DMS 273 (cell line): ENCODE data around the gene ERCC2.
A peak's percentile ranks its signal among the peaks of the same experiment; 100 is the strongest.
"Not testable (repeated sequence)": the region's sequence is repeated elsewhere in the genome, so short reads cannot be mapped to it uniquely, and the experiment has no call there.

ENCODE experiments used
- DNase-seq: peaks from one replicate; lab custom pipeline; 2025; ENCODE audit not compliant: unreplicated experiment; lab: John Stamatoyannopoulos, UW

The ERCC2 gene

GRCh38 chr19:45370410-45371204 lies at the start of gene ERCC2:
Gene ERCC2 (minus strand): TSS chr19:45370573. CDS start chr19:45370540, 33 bp downstream.
- DNase-seq, result peak; percentile 99

- DNase-seq, result no peak
Measured at GRCh38 chr19:45419895-45420294, 49.5 kb upstream of the ERCC2 start.

GRCh38 chr19:45419396-45419795 lies 49.0 kb upstream of the ERCC2 start:
- DNase-seq, result peak; percentile 76

- no peak for DNase-seq
Measured at GRCh38 chr19:45418802-45419201, 48.4 kb upstream of the ERCC2 start.

- no peak for DNase-seq
Measured at GRCh38 chr19:45417151-45417550, 46.8 kb upstream of the ERCC2 start.

GRCh38 chr19:45414468-45414867 lies 44.1 kb upstream of the ERCC2 start:
- no peak for DNase-seq

- DNase-seq, result no peak
Measured at GRCh38 chr19:45413497-45413896, 43.1 kb upstream of the ERCC2 start.

GRCh38 chr19:45410330-45410729 lies 40.0 kb upstream of the ERCC2 start:
- DNase-seq, result not testable (repeated sequence)

- no peak for DNase-seq
Measured at GRCh38 chr19:45409557-45409920, 39.2 kb upstream of the ERCC2 start.

GRCh38 chr19:45408830-45409556 lies 38.6 kb upstream of the ERCC2 start:
- no peak for DNase-seq

- no peak for DNase-seq
Measured at GRCh38 chr19:45408121-45408520, 37.7 kb upstream of the ERCC2 start.

- DNase-seq, result not testable (repeated sequence)
Measured at GRCh38 chr19:45407585-45407984, 37.2 kb upstream of the ERCC2 start.

- no peak for DNase-seq
Measured at GRCh38 chr19:45407091-45407375, 36.7 kb upstream of the ERCC2 start.

GRCh38 chr19:45406226-45407090 lies 36.1 kb upstream of the ERCC2 start, which contains the start of gene POLR1G:
Gene POLR1G (plus strand): TSS chr19:45406644. CDS start chr19:45406697, 53 bp downstream.
- DNase-seq, result peak; percentile 94

GRCh38 chr19:45405435-45406225 lies 35.3 kb upstream of the ERCC2 start:
- peak; percentile 96 for DNase-seq

GRCh38 chr19:45404557-45405434 lies 34.4 kb upstream of the ERCC2 start, which contains the start of gene PPP1R13L:
Gene PPP1R13L (minus strand): TSS chr19:45405069. CDS start chr19:45398318, 6,751 bp downstream.
- peak; percentile 75 for DNase-seq

- DNase-seq, result peak; percentile 62
Measured at GRCh38 chr19:45403781-45404556, 33.6 kb upstream of the ERCC2 start.

GRCh38 chr19:45403272-45403671 lies 32.9 kb upstream of the ERCC2 start:
- no peak for DNase-seq
